ENCODE results near the gene DLGAP4.

- no peak for TF ChIP-seq ZNF384 (IDR thresholded peaks at IDR 0.05)
- TF ChIP-seq FOXM1 (IDR thresholded peaks at IDR 0.05; ENCODE audit: borderline replicate concordance) = no peak
These were observed 128.2 kb downstream of the DLGAP4 start for GRCh38 chr20:36434383-36434782.
